GM20000 (cell line): Measurements from ENCODE around the gene CCDC121.
"Not testable (repeated sequence)": the region's sequence is repeated elsewhere in the genome, so short reads cannot be mapped to it uniquely, and the experiment has no call there.

Experiments used
- DNase-seq: peaks from one replicate; pipeline ENCODE4 v3.0.0; 2012; ENCODE audit warnings: low spot score
- TF ChIP-seq, protein P1 (sequence below): IDR thresholded peaks from 2 replicates; pipeline ENCODE4 v1.5.1; 2012; ENCODE audit warnings: mild to moderate bottlenecking, control low read depth; ENCODE audit errors: extremely low read depth, missing control alignments

Gene CCDC121

DNA sequence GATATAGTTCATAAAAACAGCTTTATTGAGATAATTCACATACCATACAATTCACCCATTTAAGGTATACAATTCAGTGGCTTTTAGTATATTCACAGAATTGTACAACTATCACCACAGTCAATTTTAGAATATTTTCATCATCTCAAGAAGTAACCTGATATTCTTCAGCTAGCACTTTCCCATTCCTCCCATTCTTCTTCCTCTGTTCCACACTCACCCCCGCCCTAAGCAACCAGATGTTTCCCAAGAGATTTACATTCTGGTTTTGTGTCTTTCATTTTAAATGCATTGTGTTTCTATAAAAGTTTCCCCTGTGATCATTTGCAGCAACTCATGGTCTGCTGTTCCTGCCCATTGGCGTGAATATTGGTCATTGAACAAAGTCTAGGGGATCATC is 5.5 kb upstream of the CCDC121 start:
- no peak for DNase-seq
- TF ChIP-seq, protein P1, sequence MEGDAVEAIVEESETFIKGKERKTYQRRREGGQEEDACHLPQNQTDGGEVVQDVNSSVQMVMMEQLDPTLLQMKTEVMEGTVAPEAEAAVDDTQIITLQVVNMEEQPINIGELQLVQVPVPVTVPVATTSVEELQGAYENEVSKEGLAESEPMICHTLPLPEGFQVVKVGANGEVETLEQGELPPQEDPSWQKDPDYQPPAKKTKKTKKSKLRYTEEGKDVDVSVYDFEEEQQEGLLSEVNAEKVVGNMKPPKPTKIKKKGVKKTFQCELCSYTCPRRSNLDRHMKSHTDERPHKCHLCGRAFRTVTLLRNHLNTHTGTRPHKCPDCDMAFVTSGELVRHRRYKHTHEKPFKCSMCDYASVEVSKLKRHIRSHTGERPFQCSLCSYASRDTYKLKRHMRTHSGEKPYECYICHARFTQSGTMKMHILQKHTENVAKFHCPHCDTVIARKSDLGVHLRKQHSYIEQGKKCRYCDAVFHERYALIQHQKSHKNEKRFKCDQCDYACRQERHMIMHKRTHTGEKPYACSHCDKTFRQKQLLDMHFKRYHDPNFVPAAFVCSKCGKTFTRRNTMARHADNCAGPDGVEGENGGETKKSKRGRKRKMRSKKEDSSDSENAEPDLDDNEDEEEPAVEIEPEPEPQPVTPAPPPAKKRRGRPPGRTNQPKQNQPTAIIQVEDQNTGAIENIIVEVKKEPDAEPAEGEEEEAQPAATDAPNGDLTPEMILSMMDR: no peak

DNA sequence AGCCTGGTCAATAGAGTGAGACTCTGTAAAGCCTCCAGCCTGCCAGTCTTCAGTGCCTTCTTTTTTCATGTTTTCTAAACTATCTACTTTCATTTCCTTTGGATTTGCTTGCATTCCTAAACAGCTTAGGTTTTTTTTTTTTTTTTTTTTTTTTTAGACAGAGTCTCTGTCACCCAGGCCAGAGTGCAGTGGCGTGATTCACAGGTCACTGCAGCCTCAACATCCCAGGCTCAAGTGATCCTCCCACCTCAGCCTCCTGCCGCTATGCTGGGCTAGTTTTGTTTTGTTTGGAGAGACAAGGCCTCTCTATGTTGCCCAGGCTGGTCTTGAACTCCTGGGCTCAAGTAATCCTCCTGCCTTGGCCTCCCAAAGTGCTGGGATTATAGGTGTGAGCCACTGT is 1.4 kb upstream of the CCDC121 start:
- DNase-seq: not testable (repeated sequence)

DNA sequence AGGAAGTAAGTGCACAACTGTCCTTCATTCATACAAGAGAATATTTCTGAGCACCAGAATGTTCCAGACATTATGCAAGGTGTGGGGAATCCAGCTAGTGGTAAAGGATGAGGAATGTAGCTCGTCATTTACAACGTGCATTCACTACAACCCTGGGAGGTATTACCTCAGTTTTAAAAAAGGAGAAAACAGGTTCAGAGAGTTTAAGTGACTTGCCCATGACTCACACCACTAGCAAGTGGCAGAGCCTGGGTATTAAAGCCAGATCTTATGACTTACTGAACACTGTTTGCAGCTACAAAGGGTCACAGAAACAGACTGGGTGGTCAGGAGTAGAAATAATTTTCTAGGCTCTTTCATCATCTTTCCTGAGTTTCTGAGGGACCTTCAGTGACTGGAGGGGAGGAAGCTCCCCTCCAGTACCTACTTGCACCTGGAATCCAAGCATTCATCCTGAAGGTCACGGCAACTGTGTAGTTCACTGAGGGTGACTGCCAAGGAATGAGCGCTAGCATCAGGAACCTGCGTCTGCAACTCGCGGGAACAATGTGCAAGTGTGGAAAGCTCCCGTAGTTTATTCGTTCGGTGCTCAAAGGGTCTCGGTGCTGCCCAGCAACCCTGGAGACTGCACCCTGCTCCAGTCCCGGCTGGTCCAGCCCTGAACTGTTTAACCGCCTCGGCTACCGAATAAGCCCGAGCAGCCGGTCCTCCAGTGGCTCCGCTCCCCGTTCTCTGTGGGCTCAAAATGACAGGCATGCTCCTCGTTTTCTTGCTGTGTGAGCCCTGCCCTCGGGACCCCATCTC is 647 bp downstream of the CCDC121 start:
- no peak for DNase-seq
- TF ChIP-seq, protein P1: no peak

DNA sequence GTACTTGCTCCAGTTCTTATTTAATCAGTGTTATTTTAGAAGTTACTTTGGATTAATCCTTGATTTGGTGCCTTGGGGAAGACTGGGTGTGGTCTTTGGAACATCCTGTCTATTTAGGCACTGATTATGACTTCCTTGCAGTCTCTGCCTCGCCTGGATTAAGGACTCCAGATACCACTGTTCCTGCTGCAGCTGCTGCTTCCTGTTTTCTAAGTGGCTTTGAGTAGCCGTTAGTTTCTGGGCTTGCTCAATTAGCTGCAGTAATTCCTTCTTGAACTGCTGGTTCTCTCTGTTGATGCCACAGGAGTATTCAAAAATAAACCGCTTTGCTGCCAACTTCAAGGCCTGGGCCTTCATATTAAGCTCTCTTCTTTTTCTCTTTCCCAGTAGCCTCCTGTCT is 1.9 kb downstream of the CCDC121 start:
- DNase-seq: not testable (repeated sequence)

DNA sequence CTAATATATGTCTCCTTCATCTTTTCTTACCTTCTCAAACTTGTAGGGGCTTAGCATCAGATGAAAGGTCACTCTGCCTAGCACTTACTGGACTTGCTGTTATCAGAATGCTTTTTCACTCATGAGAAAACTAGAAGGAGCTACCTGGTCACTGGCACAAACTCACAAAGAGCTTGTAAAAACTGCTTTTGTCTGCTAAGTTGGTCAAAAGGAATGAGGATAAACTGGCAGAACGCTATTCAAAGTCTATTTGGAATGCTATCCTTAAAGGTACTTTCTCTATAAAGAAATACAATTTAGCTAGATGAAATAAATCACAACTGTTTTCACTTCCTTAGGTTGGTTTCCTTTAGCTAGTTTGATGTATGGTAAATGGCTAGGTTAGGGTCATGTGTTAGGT is 2.5 kb downstream of the CCDC121 start:
- DNase-seq: not testable (repeated sequence)

DNA sequence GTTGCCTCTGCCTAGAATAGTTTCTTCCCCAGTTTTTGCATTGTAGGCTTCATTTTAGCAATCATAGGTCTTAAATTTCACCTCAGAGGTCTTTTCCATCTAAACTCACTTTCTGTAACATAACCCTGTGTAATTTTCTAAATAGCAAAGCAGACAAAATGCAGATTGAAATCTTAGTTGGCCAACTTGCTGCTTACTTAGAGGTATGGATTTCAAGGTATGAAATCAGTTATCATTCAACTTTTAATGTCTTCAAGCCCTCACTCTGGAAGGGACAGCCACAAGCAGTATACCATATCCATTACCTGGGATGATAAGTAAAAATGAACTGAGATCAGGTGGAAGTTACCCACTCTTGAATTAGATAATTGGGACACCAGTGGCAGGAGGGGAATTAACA is 3.9 kb downstream of the CCDC121 start:
- no peak for DNase-seq
- TF ChIP-seq, protein P1: no peak

DNA sequence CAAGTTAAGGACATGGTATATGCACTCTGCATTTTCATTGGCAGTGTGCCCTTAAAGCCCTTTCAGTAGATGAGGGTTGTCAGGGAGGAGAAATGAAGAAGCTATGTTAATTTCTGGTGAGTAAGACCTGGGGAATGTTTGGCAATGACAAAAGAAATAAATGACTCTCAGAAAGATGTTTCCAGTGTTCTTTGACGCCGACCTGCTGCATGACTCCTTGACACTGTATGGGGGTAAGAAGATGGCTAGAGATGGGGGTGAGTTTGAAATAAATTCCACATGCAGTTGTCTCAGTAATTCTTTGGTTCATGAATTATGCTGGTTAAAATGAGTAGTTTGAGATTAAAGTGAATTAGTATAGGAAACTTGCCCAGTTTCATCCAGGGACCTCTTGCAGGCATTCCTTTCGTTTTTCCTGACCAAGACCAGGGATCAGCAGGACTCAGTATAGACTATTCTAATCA is 5.9 kb downstream of the CCDC121 start:
- TF ChIP-seq, protein P1: no peak
- DNase-seq: no peak

- TF ChIP-seq, protein P1: no peak
- no peak for DNase-seq
Measured at GRCh38 chr2:27621524-27621923, 7.3 kb downstream of the CCDC121 start.

DNA sequence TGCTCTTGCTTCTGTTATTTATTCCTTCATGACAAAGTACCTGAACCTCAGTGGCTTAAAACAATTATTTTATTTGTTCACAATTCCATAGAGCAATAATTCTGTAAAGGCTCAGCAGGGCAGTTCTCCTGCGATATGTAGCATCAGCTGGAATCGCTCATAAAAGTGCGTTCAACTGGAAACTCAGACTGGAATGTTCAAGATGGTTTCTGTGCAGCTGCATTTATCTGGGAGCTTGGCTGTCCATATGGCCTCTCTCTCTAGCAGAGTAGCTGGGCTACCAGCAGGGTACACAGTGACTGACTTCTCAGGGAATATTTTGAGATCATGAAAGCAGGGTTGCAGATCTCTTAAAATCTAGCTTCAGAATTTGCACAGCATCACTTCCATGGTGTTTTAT is 13.5 kb downstream of the CCDC121 start:
- TF ChIP-seq, protein P1: no peak

More for the DNA sequence above, 13.5 kb downstream of the CCDC121 start:
- no peak for DNase-seq
